H7 (cell line): Measurements from ENCODE around the gene MT2A. TPM values are rescaled to one million over a fixed set of nuclear protein-coding genes. Genes with fewer than 3 reads are reported as not detected.
"Not testable (repeated sequence)": the region's sequence is repeated elsewhere in the genome, so short reads cannot be mapped to it uniquely, and the experiment has no call there.

Source experiments
- DNase-seq: peaks from one replicate; pipeline ENCODE4 v3.0.0; 2012
- H3K27me3 ChIP-seq: 2 replicates; pipeline ENCODE4 v1.6.0; 2011; ENCODE audit warnings: mild to moderate bottlenecking, low read length; ENCODE audit not compliant: control insufficient read depth, insufficient read depth
- H3K36me3 ChIP-seq: replicated peaks from 2 replicates; pipeline ENCODE4 v1.5.1; 2011; ENCODE audit warnings: low read length; ENCODE audit not compliant: control insufficient read depth, insufficient read depth
- H3K4me3 ChIP-seq: 2 replicates; pipeline ENCODE4 v1.5.1; 2011; ENCODE audit warnings: low read depth, mild to moderate bottlenecking, control low read depth, low read length, moderate library complexity; ENCODE audit not compliant: insufficient read depth
- total RNA-seq: library from RNA; depleted of rRNA; stranded (reverse); fragments of >200 nt; shearing (Covaris generic); gene quantifications from 2 replicates; pipeline ENCODE4 v1.2.3, GENCODE V29; 2014; rRNA removed

MT2A gene
- total RNA-seq, result 31.9 and 36.9 TPM in 2 replicates

DNA sequence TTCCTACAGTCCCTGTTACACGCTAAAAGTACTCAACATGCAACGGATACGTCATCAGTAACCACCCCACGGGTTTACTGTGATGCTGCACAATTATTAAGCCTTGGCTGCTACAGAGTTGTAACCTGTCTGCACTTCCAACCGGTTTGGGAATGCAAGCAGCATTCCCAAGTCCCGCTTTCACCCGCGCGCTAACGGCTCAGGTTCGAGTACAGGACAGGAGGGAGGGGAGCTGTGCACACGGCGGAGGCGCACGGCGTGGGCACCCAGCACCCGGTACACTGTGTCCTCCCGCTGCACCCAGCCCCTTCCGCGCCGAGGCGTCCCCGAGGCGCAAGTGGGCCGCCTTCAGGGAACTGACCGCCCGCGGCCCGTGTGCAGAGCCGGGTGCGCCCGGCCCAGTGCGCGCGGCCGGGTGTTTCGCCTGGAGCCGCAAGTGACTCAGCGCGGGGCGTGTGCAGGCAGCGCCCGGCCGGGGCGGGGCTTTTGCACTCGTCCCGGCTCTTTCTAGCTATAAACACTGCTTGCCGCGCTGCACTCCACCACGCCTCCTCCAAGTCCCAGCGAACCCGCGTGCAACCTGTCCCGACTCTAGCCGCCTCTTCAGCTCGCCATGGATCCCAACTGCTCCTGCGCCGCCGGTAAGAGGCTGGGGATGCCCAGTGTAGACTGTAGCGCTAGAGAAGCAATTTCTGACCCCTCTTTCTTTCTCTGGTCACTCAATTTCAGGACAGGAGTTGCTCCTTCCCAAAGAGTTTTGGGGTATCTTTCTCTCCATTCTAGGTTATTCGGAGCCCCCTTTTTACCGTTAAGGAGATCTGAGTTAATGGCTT lies at the start of gene MT2A:
Gene MT2A (plus strand): TSS at position 542 of the 833 bp plus-strand sequence. CDS start 72 bp downstream, at position 614.
- Histone ChIP-seq H3K36me3 (no peaks in the 10 kb centered on the region), H3K27me3 (peaks cover 36% of the 10 kb centered on the region), H3K4me3 (peak within 1 kb of the TSS; percentile 38)
- DNase-seq, result peak; percentile 94

DNA sequence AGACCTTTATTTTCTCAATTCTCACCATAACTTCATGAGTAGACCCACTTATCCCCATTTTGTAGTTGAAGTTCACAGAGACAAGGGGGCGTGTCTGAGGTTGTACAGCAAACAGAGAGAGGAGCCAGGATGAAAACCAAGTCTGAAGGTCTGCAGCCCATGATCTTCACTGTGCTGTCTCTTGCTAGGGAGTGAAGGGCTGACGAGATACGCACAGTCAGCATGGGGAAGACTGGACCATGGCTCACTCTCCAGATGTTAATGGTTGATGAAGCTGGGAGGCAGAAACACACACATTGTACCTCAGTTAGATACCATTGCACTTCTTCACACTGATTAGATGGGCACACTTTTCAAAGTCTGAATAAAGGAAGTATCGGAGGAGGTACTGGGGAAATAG lies 49.3 kb upstream of the MT2A start:
- Histone ChIP-seq H3K27me3 (no peaks in the 10 kb centered on the region), H3K36me3 (no peaks in the 10 kb centered on the region), H3K4me3 (no peak overlapping the region)
- no peak for DNase-seq

DNA sequence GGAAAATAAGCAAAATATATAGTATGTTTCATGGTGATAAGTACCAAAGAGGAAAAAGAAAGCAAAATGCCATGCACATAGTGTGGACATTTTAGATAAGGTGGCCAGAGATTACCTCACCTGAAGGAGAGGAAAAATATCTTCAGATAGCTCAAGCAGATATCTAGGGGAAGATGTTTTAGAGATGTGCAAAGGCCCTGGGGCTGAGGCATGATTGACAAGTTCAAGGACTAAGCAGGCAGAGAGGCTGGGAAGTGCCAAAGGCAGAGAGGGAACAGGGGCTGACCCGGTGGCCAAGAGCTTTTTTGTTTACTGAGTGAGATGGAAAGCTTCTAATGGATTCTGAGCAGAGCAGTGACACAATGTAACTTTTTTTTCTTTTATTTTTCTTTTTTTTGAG lies 47.9 kb upstream of the MT2A start:
- no peak overlapping the region for H3K4me3 ChIP-seq
- no peaks in the 10 kb centered on the region for H3K36me3 ChIP-seq
- H3K27me3 ChIP-seq, result no peaks in the 10 kb centered on the region
- DNase-seq, result no peak

DNA sequence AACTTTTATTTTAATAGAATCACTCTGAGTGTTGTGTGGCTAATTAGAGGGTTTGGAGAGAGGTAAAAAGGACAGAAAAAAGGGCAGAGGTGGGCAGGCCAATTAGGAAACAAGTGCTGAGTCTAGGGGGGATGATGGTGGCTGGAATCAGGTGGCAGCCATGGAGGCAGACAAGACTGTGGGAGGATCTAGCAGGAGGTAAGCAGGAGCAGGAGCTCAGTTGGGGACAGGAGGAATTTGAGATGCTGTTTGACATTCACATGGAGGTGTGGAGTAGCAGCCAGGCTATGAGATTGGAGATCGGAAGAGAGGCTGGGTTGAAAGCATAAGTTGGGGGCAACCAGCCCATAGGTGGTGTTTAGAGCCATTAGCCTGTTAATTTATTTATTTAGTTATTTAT lies 47.3 kb upstream of the MT2A start:
- no peak overlapping the region for H3K4me3 ChIP-seq
- H3K27me3 ChIP-seq, result no peaks in the 10 kb centered on the region; the same call in 1 of the 2 replicates
- DNase-seq, result no peak

DNA sequence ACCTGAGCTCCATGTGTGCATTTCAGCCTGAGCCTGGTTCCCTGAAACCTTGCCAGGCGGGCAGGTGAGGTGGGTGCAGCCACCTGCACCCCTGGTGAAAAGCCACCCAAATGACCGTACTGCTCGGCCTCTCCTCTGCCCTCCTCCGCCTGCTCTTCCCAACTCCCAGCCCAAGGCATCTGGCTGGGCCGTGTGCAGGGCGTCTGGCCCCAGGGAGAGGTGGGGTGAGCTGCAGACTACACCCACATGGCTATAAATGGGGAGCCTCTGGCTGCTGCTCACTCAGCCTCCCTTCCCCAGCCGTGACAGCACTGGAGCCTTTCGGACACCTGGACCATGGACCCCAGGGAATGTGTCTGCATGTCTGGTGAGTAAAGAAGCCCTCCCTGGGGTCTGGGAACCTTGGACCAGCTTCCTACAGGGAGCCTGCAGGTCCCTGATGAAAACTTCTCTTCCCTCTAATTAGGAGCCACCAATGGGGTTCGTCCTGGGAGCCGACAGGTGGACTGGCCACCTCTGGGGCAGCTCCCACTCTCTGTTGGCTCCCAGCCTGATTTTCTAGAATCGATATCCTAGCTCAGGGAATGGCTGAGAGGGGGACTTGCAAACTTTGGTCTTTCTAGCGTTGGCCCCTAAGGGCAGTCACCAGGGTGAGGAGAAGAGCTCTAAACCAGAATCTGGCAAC lies 43.4 kb upstream of the MT2A start, which contains the start of gene MT4:
Gene MT4 (plus strand): TSS at position 281 of the 685 bp plus-strand sequence. CDS start 56 bp downstream, at position 337.
- no peaks in the 10 kb centered on the region for H3K36me3 ChIP-seq

More for the DNA sequence above, 47.3 kb upstream of the MT2A start:
- H3K36me3 ChIP-seq, result no peaks in the 10 kb centered on the region

GRCh38 chr16:56569971-56570370 lies 38.4 kb upstream of the MT2A start:
- no peak overlapping the region for H3K4me3 ChIP-seq
- H3K36me3 ChIP-seq, result no peaks in the 10 kb centered on the region
- no peak for DNase-seq
- H3K27me3 ChIP-seq, result no peaks in the 10 kb centered on the region; the same call in 1 of the 2 replicates

More for the DNA sequence above, 43.4 kb upstream of the MT2A start, which contains the start of gene MT4:
- Histone ChIP-seq H3K4me3 (no peak within 1 kb of the TSS), H3K27me3 (no peaks in the 10 kb centered on the region; the same call in 1 of the 2 replicates)
- DNase-seq, result no peak

DNA sequence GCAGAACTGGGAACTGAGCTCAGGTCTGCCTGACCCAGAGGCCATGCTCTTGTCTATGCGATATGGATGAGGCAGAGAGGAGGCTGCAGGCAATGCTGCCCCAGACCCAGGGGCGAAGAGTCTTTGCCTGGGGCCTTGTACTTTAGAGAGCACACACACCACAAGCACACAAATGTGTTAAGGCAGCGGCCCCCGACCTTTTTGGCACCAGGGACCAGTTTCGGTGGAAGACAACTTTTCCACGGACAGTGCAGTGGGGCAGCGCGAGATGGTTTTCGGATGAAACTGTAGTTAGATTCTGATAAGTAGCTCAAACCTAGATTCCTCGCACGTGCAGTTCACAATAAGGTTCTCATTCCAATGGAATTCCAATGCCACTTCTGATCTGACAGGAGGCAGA lies 36.9 kb upstream of the MT2A start:
- Histone ChIP-seq H3K36me3 (no peaks in the 10 kb centered on the region), H3K4me3 (no peak overlapping the region), H3K27me3 (no peaks in the 10 kb centered on the region)
- DNase-seq, result no peak

DNA sequence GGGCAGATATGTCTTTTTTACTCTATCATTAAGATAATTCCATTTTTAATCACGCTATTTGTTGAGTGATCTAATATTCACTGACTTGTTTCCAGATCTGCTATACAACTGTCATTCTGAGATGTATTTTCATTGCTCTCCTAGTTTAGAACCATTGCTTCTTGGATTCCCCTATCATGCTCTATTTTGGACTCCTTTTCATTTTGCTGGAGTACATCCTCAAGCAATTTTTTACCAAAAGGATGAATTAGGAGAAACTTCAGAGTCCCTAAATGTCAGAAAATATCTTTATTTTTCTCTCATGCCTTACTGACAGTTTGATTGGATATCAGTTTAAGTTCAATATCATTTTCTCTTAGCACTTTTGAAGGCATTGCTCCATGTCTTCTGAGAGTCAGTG lies 33.8 kb upstream of the MT2A start:
- no peak for DNase-seq
- Histone ChIP-seq H3K27me3 (no peaks in the 10 kb centered on the region), H3K4me3 (no peak overlapping the region), H3K36me3 (no peaks in the 10 kb centered on the region)

GRCh38 chr16:56576585-56577299 lies 31.6 kb upstream of the MT2A start:
- DNase-seq, result peak; percentile 87

DNA sequence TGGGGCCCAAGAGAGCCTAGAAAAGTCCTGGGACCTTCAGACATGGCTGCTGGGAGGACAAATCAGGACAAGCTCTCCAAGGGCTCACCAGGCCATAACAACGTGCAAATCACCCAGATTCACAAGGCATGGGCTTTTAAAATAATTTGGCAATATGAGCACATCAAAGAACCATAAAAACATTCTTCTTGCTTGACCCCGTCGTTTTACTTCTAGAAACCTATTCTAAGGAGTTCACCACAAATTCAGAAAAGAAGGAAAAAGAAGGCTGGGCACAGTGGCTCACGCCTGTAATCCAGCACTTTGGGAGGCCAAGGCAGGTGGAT lies 31.1 kb upstream of the MT2A start:
- H3K36me3 ChIP-seq, result no peaks in the 10 kb centered on the region
- H3K4me3 ChIP-seq, result no peak overlapping the region
- no peak for DNase-seq
- H3K27me3 ChIP-seq, result no peaks in the 10 kb centered on the region

More at GRCh38 chr16:56576585-56577299, 31.6 kb upstream of the MT2A start:
- H3K27me3 ChIP-seq, result no peaks in the 10 kb centered on the region
- H3K36me3 ChIP-seq, result no peaks in the 10 kb centered on the region
- H3K4me3 ChIP-seq, result no peak overlapping the region

GRCh38 chr16:56580391-56581048 lies 27.9 kb upstream of the MT2A start:
- 0 out of 2 replicates have a peak, but pooled peaks cover 2% of the 10 kb centered on the region for H3K27me3 ChIP-seq
- H3K4me3 ChIP-seq, result no peak overlapping the region
- DNase-seq, result no peak
- H3K36me3 ChIP-seq, result no peaks in the 10 kb centered on the region

DNA sequence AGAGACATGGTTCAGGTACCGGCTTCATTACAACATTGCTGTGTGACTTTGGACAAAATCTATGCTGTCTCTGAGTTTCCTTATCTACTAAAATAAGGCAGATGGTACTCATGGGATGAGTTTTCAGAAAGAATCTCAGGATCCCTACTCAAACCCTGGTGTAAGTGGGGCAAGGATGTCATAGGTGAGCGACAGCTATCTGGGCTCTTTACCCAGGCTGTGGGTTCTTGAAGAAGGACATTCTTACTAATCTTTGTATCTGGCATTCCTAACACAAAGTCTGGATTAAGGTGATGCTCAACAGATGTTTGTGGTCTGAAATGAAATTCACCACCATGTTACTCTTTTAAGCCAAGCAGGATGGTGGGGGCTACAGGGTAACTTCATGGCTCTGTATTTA lies 25.5 kb upstream of the MT2A start:
- DNase-seq, H3K4me3 ChIP-seq, H3K36me3 ChIP-seq: not testable (repeated sequence)
- H3K27me3 ChIP-seq, result peaks cover 11% of the 10 kb centered on the region

- DNase-seq, result no peak
- Histone ChIP-seq H3K4me3 (no peak overlapping the region), H3K36me3 (no peaks in the 10 kb centered on the region), H3K27me3 (peaks cover 18% of the 10 kb centered on the region)
Measured at GRCh38 chr16:56583351-56584168, 24.8 kb upstream of the MT2A start.
